Measurements from ENCODE around the gene ARL3.

- TF ChIP-seq EP300 (IDR thresholded peaks at IDR 0.05; ENCODE audit: low read depth) (peak; percentile 62), CTCF (IDR thresholded peaks at IDR 0.05) (no peak), POLR2A (IDR thresholded peaks at IDR 0.05) (peak; percentile 67), POLR2AphosphoS5 (IDR thresholded peaks at IDR 0.05) (peak; percentile 32 to 67 (median 60))
These were observed 68.8 kb downstream of the ARL3 start for GRCh38 chr10:102645388-102645740.
